GM18526 (cell line): Measurements from ENCODE around the gene MYH14.

ENCODE experiments used
- POLR2A ChIP-seq: IDR thresholded peaks from 3 replicates; pipeline ENCODE4 v1.6.1; 2011; ENCODE audit not compliant: insufficient read length; ENCODE audit errors: extremely low read depth

The MYH14 gene

DNA sequence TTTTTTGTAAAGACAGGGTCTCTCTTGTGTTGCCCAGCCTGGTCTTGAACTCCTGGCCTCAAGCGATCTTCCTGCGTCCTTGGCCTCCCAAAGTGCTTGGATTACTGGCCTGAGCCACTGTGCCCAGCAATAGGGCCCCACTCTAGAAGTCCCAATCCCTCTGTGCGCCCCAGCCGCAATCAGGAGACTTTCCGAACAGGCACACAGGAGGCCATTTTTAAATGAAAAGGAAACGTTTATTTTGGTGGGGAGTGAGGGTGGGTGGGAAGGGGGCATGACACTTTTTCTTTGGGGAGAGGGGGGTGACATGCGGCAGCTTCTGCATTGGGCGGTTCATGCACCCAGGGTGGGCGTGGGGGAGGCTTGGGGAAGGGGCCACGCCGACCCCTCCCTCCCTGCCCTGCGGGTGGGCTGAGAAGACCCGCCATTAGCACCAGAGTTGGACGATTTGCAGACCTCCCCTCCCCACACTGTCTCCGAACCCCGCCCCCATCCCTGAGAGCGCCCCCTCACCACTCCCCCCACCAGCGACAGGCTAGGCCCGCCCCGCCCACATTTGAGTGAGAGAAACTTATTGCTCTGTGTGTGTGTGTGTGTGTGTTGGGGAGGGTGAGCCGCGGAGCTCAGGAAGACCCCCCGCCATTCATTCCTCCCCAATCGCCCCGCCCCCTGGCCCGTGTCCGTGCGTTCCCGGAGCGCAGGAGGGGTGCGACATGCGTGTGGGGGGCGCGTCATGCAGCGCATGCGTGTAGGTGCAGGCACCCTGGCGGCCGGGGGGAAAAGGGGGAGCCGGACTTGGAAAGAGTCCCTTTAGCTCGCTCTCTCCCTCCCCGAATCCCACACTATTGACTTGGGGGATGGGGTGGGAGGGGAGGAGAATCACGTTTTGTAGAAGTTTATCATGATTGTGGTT is 108.6 kb downstream of the MYH14 start:
- TF ChIP-seq POLR2A, result no peak

DNA sequence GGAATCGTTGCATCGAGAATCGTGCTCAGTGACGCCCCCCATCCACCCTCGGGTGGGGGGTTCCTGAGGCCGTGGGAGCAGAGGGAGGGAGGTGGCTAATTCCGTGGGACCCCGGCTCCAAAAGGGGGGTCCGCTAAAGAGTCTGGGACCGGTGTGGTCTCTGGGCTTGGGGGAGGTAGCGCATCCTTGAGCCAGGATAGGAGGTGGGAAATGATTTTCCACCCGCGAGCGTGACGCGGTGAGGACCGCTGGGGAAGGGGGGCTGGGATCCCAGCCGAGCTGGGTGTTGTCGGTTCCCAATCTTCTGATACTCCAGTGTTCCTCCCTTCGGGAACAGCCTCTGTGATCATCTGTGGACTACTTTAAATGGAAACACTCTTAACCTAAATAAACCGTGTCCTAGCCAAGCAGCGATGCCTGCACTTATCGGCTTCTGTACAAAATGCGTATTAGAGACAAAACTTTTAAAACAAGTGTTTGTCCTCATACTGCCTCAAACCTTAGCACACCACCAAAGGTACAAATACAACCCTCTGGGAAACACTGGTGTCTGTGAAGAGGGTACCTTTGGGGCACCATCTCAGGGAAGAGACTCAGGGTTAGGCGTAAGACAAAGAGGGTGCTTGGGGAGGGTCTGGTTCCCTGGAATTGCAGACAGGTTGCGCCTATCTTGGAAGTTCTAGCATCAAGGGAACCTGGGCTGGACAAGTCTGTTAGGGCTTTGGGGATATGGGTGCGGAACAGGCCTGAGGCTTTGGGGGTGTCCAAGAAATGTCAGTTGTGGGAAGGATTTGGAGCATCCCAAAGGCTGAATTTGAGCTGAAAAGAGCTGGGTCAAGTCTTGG is 109.8 kb downstream of the MYH14 start:
- no peak for TF ChIP-seq POLR2A

DNA sequence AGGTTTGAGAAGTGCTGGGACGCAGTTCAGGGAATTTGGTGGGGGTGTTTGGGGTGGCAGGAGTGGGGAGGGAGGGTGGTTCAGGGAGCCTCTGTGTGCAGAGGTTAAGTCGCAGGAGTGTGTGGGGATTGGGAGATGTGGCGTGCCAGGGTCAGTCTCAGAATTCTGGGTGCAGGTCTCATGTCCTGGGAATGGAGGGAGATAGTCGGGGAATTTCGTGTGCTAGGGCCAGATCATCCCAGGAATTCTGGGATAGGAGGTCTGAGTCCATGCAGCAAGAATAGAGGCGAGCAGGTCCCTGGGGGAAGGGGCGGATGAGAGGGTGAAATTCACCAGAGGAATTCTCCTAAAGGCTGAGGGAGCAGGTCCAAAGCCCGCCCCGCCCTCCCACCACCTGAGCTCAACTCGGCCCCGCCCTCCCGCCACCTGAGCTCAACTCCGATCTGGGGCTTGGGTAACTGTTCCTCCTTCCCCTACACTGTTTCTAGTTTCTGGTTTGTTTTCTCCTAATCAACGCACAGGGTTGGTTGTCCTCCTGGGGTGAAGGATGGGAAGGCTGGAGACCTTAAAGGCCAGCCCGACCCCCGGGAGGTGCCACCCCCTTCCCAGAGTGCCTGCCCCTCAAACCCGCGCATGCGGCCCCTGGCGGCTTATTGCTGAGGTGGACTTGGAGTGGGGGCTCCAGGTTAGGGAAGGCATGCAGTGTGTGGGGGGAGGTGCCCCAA is 110.6 kb downstream of the MYH14 start:
- TF ChIP-seq POLR2A, result no peak

DNA sequence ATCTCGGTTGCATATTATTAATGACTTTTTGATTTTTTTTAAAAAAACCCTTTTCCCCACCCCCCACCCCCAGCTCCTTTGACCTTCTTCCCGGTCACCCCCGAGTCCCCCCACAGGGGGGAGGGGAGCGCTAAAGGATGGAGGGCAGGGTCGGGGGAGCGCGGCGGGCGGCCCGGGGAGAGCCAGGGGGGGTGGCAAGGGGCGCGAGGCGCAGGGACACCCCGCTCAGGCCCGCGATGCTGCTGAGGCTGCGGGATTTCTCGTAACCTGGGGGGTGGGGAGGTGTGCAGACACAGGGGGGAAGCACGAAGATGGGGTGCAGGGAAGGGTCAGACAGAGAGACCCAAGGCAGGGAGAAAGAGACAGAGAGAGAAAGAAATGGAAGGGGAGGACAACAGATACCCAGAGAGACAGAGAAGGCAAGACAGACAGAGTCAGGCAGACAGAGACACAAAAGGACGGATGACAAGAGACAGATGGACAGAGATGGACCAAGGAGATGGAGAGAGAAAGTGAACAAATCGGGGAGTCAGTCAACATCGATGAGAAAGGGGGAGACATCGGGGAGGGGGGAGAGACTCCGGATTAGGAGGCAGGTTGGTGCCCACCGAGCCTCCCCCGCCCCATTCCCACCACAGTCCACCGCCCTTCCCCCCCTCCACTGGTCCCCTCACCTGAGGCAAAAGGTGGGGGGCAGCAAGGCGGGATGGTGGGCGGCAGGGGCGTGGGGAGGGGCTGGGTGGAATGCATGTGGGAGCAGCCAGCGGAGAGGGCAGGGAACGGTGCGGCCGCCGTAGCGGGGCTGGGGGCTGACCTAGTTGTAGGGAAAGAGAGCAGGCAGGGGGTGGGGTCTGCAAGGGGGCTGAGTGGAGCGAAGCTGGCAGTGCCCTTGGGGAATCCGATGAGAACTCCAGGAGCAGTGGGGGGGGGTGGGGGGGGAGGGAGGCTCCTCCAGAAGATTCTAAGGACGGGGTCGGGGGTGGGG is 111.6 kb downstream of the MYH14 start:
- no peak for TF ChIP-seq POLR2A

DNA sequence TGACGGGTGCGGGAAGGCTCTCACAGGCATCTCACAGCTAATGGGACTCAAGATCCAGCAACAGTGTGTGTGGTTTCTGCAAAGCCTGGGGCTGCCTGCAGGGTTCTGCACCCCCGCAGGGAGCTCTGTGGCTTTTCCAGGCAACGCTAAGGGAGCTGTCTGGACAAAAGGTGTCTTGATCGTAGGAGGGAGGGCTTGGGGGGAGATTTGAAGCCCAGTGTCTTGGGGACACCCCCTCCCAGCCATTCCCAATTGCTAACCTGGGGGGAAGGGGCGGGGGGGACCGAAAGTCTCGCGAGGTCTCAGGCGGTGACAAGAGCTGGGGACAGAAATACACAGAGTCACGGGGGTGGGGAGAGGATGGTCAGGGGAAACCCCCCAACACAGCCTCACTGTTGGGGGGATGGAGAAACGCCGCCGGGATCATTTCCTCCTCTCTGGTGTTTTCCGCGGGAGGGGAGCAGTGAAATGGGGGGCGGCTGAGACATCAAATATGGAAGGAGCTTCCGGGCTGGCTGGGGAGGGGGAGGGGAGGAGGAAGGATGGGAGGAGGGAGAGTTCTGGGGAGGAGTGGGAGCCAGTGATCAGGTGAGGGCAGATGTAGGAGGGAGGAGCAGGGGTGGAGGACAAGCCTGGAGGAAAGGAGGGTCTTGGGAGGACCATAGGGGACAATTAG is 112.5 kb downstream of the MYH14 start:
- no peak for TF ChIP-seq POLR2A

DNA sequence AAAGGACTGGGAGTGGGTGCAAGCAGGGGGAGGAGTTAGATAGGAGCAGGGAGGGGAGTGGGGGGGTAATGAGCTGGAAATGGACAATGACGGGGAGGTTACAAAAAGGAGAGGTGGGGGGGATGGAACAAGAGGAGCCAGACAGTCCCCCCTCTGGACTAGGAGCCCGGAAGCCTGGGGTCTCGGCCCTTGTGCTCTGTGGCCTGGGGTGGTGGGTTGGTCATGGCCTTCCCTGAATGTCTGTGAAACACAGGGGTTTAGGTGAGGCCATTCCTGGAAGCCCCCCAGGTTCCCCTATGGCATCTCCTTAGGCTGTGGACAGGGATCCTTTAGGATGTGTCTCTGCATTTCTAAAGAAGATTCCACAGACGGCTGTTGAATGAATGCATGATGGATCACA is 113.7 kb downstream of the MYH14 start:
- no peak for TF ChIP-seq POLR2A

DNA sequence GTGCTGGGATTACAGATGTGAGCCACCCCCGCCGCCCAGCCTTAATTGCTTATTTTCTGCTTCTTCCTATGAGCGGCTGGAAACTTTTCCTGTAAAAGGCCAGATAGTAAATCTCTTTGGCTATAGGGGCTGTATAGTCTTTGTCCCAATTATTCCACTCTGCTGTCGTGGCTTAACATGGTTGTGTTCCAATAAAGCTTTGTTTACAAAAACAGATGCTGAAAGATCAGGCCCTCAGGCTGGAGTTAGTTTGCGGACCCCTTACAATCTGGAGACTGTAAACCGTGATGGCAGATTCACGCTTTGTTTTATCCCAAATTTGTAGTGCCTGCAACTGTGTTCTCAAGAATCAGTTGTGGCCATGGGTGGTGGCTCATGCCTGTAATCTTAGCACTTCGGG is 115.0 kb downstream of the MYH14 start:
- no peak for TF ChIP-seq POLR2A

DNA sequence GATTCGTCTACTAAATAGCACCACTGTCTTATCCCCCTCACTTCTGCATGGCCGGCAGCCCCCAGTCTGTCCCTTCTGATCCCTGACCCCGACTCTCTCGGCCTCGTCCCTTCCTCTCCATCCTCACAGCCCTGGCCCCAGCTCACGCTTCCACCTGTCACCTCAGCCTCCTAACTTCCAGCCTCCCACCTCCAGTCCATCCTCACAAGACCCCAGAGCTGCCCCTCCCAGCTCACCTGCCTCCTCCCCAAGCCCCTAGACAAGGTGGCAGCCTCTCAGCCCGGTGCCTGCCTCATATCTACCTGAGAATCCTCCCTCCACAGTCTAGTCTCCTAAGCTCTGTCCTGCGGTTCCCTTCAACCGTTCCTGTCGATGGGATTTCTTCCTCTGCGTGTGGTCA is 115.7 kb downstream of the MYH14 start:
- no peak for TF ChIP-seq POLR2A

DNA sequence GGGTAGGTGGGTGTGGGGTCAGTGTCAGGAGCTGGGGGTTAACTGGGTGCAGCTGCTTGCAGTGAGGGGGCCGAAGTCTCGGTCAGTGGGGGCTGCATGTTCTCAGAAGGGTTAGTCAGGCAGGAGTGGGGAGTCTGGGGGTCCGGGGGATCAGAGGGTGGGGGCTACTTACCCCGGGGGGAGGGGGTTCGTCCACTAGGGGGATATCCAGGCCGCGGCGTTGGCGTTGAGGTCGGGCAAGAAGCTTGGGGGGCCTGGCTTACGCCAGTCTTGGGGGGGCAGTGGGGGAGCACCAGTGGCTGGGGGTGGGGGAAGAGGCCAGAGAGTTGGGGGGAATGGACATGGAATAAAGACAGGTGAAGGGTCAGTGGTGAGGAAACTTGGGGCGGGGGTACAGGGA is 116.6 kb downstream of the MYH14 start:
- no peak for TF ChIP-seq POLR2A

DNA sequence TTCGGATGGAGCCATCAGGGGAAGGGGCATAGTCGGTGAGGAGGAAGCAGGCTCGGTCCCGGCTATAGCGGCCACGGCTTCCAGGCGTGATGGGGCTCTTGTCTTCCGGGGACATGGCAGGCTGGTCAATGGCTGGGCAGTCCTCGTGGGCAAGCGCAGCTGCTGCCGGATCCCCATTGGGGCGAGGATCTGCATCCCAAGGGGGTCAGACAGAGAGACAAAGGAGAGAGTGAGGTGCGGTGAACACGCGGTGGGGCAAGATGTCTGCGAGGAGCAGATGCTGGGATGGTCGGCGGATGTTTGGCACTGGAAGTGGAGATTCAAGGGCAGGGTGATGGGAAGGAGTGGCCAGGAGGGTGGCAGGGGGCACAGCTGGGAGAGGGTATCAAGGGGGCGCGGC is 117.2 kb downstream of the MYH14 start:
- no peak for TF ChIP-seq POLR2A

DNA sequence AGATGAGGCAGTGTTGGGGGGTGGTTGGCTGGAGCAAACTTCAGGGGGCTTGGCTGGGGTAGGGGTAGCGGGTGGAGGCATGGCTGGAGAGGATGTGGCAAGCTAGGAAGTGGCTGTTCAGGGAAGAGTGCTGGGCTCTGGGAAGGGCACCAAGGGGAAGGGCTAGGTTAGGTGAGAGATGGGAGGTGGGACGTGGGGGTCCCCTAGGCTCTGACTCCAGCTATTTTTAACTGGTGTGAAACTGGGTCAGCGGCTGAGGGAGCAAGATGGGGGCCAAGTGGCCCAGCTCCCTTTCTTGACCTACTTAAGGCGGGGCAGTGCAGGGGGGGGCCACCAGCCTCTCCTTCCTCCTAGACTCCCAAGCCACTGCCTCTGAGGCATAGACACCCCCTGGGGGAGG is 118.4 kb downstream of the MYH14 start:
- no peak for TF ChIP-seq POLR2A

DNA sequence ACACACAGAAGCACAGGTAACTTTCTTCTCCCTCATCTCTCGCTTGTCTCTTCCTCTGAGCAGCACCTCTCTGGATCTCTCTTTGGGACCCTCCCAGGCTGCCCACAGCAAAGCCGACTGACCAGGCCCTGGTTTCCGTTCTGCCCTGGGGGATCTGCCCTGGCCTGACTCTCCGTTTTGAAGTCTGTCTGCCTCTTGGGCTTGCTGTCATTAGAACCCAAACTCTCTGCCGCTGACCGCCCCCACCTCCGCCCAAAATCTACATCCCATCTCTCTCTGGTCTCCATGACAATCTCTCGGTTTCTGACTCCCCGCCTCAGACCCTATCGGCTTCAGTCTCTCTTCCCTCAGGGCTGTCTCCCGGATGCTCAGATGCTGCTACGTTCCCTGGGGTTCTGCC is 118.8 kb downstream of the MYH14 start:
- no peak for TF ChIP-seq POLR2A

DNA sequence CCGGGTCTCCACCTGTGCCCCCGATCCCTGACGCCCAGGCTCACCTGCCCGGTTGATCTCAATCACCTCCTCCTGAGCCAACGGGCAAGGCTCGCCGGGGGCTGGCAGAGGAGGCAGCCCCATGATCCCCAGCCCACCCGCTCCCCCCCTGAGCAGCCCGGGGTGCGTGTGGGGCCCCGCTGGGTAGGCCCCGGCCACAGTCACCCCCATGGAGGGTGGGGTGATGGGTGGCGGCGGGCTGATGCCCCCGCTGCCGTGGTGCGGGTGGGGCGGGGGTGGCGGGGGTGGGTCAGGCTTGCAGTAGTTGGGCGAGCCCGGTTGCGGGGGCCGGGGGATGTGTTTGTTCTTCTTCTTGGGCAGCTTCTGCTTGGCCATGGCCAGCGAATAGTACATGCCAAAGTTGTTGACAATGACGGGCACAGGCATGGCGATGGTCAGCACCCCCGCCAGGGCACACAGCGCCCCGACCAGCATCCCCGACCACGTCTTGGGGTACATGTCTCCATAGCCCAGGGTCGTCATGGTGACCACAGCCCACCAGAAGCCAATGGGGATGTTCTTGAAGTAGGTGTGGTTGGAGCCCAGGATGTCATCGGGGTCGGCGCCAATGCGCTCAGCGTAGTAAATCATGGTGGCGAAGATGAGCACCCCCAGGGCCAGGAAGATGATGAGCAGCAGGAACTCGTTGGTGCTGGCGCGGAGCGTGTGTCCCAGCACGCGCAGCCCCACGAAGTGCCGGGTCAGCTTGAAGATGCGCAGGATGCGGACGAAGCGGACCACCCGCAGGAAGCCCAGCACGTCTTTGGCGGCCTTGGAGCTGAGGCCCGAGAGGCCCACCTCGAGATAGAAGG is 119.7 kb downstream of the MYH14 start:
- no peak for TF ChIP-seq POLR2A

DNA sequence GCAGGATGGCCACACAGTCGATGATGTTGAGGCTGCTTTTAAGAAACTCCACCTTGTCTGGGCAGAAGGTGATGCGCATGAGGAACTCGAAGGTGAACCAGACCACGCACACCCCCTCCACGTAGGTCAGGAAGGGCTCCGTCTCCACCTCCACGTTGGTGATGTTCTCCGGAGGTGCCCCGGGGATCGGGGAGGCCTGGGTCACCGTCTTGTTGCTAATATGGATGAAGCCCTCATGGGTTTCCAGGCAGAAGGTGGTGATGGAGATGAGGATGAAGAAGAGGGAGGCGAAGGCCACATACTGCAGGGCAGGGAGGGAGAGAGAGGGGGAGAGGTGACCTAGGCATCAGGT is 120.3 kb downstream of the MYH14 start:
- no peak for TF ChIP-seq POLR2A
